Measurements from ENCODE around the gene LAMP1.

DNA sequence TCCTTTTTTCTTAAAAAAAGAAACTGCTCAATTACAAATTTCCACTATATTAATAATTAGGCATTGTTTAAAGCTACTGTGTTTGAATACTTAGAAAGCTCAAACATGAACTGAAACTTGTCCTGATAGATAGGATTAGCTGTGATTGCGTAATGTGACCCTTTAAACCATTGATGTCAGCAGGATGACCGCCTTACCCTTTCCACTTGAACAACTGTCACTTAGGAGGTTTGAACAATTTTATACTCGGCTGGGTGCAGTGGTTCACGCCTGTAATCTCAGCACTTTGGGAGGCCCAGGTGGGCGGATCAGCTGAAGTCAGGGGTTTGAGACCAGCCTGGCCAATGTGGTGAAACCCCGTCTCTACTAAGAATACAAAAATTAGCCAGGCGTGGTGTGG lies 2.9 kb downstream of the LAMP1 start:
- TF ChIP-seq, protein P1, sequence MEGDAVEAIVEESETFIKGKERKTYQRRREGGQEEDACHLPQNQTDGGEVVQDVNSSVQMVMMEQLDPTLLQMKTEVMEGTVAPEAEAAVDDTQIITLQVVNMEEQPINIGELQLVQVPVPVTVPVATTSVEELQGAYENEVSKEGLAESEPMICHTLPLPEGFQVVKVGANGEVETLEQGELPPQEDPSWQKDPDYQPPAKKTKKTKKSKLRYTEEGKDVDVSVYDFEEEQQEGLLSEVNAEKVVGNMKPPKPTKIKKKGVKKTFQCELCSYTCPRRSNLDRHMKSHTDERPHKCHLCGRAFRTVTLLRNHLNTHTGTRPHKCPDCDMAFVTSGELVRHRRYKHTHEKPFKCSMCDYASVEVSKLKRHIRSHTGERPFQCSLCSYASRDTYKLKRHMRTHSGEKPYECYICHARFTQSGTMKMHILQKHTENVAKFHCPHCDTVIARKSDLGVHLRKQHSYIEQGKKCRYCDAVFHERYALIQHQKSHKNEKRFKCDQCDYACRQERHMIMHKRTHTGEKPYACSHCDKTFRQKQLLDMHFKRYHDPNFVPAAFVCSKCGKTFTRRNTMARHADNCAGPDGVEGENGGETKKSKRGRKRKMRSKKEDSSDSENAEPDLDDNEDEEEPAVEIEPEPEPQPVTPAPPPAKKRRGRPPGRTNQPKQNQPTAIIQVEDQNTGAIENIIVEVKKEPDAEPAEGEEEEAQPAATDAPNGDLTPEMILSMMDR (IDR thresholded peaks at IDR 0.05) = no peak
- no peak for TF ChIP-seq POLR2A (IDR thresholded peaks at IDR 0.05)
- no peak for TF ChIP-seq POLR2AphosphoS5 (IDR thresholded peaks at IDR 0.05; ENCODE audit: insufficient read depth in 1 of 2, low read depth in 1 of 2)
